ENCODE measurements around the gene ZBTB16.
"Not testable (repeated sequence)": the region's sequence is repeated elsewhere in the genome, so short reads cannot be mapped to it uniquely, and the experiment has no call there.

ZBTB16 gene

DNA sequence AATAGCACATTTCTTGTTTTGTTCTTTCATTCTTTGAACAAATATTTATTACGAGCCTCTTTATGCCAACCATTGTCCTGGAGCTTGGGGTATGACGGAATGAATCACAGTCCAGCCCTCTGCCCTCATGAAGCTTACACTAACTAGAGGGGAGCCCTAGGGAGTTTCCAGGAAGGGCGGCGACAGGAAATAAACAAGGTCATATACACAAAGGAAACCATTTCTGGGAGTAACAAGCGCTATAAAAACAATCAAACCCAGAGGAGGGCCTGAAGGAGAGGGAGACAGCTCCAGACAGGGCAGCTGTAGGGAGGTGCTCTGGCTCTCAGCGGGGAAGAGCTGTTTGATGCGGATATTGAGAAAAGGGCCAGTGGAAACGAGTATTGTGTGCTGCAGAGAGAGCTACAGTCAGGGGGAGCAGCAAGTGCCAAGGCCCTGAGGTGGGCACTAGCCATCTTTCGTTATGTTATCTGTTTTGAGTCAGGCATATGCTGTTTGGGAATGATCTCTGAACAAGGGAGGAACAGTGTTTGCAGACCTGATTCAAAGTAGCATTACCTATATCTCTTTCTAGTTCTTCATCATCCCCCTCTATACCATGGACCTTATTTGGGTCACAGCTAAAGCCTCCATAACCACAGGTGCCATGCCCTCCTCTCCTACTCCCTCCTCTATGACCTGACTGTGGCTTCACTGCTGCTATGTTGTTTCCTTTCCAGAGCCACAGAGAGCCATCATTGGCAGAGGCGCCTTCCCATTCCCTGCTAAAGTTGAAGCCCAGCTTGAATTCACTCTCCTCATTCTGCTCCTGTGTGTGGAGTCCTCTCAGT, 15.3 kb upstream of the ZBTB16 start:
- no peak for DNase-seq (ENCODE audit: low read depth)

DNA sequence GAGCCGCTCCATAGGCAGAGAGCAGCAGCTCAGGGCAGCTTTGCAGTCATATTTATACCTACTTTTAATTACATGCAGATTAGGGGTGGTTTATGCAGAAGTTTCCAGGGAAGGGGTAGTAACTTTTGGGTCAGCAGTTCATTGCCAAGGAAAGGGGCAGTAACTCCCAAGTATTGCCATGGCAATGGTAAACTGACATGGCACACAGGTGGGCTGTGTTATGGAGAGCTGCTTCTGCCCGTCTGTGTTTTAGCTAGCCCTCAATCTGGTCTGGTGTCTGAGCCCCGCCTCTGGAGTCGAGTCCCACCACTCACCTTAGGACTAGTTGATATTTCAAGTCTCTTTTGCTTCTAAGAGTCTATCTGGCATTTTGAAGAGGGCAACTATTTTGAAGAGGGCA, 12.2 kb upstream of the ZBTB16 start:
- no peak for DNase-seq (ENCODE audit: low read depth)

DNA sequence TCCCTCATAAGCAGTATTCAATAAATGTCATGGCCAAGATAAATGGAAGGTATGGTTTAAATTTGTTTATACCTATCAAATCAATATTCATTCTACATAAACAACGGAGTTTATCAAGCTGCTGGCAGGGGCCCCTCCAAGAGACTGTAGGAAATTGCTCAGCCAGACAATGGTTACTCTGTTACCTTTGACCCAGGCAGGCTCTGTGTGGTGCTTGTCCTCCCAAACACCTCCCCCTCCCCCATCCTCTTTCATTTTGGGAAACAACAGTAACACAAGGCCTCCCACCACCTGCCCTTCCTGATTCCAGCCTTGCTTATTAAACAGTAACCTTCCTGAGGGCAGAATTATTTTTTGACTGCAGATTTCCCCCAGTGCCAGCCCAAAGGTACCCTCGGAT, 10.5 kb upstream of the ZBTB16 start:
- no peak for DNase-seq (ENCODE audit: low read depth)

DNA sequence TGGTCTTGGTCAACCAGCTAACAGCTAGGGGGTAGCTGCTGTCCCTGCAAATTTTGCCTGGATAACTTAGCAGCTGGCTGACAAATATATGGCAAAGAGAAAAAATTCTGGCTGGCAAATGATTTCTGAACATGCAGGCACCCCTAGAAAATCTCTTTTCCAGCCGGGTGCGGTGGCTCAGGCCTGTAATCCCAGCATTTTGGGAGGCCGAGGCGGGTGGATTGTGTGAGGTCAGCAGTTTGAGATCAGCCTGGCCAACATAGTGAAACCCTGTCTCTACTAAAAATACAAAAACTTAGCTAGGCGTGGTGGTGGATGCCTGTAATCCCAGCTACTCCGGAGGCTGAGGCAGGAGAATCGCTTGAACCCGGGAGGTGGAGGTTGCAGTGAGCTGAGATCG, 9.7 kb upstream of the ZBTB16 start:
- not testable (repeated sequence) for DNase-seq (ENCODE audit: low read depth)

DNA sequence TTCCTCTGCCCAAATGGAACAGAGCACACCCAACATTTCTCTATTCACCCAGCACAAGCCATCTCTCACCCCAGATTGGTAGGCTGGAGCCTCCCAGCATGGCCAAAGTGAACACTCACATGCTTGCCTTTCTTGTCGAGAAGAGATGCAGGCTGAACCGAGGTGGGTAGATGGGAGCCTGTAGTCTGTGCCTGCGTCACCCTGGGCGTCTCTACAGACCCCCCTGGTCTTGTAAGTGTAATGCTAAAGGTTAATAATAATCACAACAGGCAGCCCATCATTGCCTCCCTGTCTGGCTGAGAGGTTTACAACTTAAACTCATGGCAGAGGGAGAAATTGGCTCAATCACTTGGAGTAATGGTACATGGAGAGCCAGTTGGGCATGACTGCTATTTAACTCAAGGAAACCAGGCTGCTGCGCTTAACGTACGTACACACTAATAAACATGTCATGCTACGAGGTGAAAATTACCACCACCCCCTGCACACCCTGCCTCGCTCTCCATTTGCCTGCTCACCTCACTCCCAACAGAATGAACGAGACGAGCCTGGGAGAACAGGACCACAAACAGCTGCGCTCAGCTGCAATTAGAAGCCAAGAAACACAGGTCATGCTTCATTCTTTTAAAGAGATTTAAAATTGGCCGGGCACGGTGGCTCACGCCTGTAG, 9.1 kb upstream of the ZBTB16 start:
- no peak for DNase-seq (ENCODE audit: low read depth)

DNA sequence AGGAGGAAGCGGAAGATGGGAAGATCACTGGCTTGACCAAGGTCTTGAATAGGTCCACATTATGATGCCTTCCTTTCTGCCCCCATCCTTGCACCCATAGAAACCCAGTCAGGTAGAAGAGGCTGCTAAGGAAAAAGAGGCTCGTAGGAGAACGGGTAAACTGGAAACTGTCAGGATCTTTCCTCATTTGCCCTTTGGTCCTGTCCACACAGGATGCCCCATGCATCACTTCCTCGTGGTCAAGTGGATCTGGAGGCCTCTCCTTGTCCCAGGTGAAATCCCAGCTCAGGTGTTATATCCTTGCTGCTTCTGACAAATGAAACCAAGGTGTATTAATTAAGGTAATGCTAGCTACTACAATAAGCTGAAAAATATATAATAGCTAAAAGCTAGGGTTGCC, 8.0 kb upstream of the ZBTB16 start:
- DNase-seq (ENCODE audit: low read depth), result no peak

DNA sequence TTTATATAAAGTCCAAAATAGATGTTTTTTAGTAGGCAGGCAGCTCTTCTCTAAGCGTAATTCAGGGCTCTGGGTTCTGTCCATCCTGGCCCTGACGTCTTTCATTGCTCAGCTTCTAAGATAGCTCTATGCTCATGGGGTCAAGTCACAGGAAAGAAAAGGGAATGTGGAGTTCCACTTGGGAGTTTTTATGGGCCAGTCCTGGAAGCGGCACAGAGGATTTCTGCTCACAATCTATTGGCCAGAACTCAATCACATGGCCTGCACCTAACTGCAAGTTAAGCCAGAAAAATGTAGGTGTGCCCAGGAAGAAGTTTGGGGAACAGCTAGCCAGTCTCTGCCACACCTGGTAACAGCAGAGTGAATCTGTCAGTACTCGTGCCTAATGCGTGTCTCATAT, 7.4 kb upstream of the ZBTB16 start:
- DNase-seq (ENCODE audit: low read depth), result no peak

DNA sequence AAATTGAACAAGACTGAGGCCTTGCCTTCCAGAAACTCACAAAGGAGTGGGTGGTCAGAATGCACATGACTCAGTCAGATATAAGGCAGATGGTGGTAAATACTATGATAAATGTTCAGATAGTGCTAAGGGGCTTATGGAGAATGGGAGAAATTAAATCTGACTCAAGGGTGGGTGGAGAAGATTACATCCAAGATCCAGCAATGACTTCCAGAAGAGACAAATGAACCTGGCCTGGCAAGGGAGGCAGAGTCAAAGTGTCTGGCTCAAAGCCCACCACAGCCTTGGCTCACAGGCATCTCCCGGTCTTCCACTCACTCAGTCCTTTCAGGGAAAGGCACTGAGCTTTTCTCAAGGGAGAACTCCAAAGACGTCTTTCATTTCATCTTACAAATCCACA, 6.1 kb upstream of the ZBTB16 start:
- DNase-seq (ENCODE audit: low read depth), result no peak

DNA sequence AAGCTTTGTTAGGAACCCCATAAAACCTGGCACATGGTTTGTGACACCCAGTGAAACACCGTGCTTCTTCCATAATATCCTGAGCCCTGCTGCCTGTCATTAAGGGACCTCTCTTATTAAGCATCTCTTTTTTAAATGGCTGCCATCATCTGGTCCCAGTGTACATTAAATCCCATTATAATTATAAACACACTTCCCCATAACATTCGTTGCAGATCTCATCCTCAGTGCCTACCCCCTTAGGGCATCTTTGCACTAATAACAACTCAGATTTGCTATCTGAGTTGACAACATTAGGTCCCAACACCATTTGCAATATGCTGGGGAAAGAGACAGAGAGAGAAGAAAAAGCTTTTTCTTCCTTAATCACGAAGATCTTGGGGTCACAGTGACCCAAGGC, 4.7 kb upstream of the ZBTB16 start:
- no peak for DNase-seq (ENCODE audit: low read depth)

DNA sequence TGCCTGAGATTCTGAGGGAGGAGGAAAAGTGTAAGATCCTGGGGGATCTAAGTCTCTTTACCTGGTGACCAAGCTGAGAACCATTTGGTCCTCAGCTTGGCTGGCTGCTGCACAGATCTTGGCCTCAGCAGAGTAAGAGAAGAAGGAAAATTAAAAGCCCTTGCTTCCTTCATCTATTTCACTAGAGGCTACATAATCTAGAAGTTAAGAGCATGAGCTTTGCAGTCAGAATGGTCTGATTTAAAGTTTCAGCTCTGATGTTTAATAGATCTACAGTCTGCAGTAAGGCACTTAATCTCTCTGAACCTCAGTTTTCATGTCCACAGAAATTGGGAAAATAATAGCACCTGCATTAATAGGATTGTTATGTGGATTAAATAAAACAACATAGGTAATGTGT, 3.1 kb upstream of the ZBTB16 start:
- no peak for DNase-seq (ENCODE audit: low read depth)

DNA sequence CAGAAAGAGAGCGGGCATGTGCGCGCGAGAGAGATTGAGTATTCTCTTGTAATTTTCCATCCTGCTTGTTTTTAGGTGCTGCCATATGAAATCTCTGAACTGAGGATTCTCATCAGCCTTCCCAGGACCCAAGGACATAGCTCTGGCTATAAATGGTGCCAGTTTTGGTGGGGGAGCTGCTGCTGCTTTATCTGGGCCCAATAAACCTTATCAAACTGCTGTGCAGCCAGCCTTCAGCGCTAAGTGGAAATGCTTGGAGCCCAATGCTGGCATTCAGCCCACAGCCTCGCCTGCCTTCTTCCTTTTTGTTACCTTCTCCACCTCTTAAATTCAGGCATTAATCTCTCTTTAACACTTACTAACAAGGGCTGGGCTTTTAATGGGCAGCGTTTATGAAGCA, 2.4 kb upstream of the ZBTB16 start:
- DNase-seq (ENCODE audit: low read depth), result no peak

DNA sequence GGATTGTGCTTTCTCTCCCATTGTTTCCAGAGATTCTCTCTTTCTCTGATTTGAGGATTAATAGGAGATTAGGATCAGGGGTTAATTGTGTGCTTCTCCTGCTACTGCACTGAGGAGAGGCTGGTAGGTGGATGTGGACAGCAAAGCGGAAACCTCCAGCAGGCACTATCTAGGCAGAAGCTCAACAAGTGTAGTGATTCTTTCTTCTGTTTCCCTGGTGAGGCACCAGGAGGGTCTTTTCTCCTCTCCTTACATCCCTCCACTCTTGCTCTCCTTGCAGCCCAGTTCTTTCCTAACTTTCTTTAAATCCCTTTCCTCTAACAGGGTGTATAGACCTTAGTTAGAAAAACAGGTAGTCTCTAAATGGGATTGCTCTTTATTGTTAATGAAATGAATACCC, 1.9 kb upstream of the ZBTB16 start:
- no peak for DNase-seq (ENCODE audit: low read depth)

DNA sequence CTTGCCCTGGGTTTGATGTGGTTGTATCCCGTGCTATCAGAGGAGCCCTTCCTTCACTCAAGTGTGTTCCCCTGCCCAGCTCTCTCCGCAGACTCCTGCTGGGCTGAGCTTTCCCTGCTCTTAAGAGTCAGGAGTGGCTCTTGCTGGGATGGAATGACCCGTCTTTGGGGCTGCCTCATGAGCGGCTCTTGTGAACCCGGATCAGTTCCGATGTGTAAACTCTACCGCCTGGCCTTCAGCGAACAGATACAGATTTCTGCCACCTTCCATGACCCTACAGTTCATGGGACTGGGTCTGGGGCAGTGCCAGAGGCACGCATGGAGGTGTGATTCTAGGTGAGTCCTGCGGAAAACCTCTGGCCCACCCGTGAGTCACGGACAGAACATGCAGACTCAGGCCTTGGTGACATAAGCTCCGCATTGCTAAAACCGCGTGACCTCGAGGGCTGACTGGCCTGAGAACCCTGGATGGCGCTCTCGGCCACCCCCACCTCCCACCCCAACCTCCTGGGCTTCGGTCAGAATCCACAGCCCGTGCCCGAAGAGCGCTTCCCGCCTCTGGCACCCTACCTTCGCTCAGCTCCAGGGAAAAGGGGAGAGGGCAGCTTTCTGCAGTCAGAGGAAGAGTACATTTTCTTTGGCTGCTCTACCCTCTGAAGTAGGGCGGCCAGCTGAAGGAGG, 1.3 kb upstream of the ZBTB16 start:
- DNase-seq (ENCODE audit: low read depth), result no peak

DNA sequence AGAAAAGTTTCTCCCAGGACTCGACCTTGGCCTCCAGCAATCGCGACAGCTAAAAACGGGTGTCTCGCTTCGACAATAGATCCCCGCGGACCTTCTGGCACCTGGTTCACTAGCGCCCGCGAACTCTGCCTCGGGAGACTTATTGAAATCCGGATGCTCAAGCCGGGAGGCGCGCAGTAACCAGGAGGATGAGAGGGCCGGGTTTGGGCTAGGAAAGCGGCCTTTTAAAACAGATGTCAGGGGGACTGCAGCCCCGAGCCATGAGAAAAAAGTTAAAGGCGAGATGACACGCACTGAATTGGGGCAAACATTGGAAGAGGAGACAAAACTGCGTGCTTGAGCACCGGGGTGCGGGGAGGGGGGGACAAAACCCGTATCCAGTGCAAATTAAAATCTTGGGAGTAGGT, 637 bp upstream of the ZBTB16 start:
- DNase-seq (ENCODE audit: low read depth), result no peak

DNA sequence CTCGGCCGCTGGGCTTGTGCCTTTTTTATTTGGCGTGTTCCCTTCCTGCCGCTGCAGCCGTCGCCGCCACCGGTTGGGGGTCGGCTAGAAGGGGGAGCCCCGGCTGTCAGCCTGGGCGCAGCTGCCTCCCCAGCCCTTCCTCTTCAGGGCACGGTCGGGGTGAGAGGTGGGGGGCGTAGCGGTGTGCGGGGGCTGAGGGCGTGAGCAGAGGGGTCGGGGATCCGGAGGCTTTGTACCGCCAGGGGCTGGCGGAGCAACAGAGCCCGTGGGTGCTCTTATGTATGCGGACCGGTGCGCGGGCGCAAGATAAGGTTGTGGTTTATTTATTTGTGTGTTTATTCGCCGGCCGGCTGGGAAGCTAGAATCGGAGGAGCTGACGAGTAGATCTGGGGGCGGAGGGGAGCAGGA, 477 bp downstream of the ZBTB16 start:
- no peak for DNase-seq (ENCODE audit: low read depth)

DNA sequence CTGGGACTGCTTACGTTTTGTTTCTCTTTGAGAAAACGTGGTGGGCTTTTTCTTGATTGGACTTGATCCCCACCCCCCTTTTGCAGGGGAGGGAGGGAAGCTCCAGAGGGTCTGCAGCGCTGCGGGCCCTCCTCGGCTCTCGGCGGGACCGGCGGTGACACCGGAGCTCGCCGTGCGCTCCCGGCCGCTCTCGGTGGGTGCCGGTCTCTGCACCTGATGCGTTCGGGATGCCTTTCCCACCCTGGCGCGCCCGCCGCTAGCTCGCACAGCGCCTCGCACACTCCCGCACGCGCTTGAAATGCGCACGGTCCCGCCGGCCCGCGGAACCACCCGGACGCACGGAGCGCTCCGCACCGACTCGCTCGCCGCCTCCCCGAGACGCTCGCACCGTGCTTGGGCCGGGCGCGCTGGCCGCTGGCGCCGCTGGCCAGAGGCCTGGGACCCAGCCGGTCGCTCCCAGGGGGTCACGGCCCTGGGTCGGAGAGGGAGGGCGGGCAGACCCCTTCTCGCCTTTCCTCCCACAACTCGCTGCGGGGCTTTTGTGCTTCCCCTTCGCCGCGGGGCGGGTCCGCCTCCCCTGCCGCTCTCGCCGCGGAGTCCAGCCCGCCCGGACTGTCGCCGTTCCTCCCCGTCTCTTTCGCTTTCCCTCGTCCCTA, 1.0 kb downstream of the ZBTB16 start:
- DNase-seq (ENCODE audit: low read depth), result no peak

DNA sequence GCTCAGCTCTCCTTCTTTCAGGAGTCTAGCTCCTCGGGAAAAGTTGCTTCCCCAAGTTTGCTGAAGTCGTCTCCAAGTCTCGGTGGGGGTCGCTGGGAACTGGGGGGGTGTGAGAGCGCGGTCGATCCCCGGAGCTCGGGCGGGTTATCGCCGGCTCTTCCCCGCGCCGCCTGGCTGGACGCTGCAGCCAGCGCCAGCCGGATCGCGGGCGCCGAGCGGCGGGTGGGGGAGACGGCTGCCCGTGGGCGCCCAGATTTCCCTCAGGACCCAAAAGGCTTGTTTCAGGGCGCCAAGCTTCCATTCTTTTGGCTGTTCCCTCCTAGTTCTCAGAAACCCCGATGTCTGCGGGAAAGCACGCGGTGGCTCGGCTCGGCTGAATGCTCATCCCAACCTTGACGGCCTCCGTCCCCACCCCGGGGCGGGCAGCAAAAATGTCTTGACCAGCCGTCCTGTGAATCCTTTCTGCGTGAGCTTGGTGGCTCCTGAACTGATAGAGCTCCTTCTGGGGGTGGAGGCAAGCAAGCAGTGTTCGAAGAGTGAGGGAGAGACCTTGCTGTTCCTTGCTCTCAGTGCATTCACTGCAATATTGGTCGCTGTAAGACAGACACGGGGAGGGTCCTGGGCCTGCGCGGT, 1.7 kb downstream of the ZBTB16 start:
- DNase-seq (ENCODE audit: low read depth), result no peak

DNA sequence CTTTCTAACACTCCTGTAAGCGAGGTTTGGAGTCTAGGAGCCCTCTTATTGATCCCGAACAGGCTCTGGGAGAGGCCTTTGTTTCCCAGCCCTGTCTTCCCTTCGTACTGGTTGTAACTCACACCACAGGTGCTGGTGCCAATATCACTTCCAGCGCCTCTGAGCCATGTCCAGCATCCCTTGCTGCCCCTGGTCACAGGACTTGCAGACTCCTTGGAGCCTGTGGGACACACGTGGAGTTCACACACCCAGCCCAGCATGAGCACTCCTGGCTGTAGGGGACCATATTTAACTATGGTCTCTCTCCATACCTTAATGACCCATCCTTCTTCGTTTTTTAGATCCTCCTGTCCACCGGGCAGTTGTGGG, 2.2 kb downstream of the ZBTB16 start:
- DNase-seq (ENCODE audit: low read depth), result no peak

DNA sequence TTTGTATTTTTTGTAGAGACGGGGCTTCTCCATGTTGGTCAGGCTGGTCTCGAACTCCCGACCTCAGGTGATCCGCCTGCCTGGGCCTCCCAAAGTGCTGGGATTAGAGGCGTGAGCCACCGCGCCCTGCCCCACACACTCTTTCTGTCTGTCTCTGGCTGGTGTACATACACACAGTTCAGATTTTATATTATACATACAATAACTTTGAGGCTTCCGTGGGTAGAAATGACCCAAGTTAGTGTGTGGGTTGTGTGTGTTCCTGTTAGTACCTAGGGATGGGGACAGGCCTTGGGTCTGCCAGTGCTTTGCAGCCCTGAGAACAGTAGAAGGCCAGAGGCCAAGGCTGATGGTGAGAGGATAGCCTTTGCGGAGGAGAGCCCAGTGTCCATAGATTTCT, 2.8 kb downstream of the ZBTB16 start:
- no peak for DNase-seq (ENCODE audit: low read depth)

DNA sequence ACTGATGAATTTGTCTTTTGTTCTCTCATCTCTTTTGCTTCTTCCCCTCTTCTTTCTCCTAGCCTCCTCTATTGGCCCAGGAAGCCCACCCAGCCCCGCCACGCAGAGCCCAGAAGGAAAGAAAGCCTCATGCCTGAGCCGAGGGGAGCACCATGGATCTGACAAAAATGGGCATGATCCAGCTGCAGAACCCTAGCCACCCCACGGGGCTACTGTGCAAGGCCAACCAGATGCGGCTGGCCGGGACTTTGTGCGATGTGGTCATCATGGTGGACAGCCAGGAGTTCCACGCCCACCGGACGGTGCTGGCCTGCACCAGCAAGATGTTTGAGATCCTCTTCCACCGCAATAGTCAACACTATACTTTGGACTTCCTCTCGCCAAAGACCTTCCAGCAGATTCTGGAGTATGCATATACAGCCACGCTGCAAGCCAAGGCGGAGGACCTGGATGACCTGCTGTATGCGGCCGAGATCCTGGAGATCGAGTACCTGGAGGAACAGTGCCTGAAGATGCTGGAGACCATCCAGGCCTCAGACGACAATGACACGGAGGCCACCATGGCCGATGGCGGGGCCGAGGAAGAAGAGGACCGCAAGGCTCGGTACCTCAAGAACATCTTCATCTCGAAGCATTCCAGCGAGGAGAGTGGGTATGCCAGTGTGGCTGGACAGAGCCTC, 3.8 kb downstream of the ZBTB16 start:
- no peak for DNase-seq (ENCODE audit: low read depth)

DNA sequence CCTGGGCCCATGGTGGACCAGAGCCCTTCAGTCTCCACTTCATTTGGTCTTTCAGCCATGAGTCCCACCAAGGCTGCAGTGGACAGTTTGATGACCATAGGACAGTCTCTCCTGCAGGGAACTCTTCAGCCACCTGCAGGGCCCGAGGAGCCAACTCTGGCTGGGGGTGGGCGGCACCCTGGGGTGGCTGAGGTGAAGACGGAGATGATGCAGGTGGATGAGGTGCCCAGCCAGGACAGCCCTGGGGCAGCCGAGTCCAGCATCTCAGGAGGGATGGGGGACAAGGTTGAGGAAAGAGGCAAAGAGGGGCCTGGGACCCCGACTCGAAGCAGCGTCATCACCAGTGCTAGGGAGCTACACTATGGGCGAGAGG, 4.3 kb downstream of the ZBTB16 start:
- no peak for DNase-seq (ENCODE audit: low read depth)

DNA sequence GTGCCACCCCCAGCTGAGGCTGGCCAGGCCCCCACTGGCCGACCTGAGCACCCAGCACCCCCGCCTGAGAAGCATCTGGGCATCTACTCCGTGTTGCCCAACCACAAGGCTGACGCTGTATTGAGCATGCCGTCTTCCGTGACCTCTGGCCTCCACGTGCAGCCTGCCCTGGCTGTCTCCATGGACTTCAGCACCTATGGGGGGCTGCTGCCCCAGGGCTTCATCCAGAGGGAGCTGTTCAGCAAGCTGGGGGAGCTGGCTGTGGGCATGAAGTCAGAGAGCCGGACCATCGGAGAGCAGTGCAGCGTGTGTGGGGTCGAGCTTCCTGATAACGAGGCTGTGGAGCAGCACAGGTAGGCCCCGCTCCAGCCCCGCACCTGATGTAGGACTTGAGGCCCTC, 4.7 kb downstream of the ZBTB16 start:
- no peak for DNase-seq (ENCODE audit: low read depth)
